ENCODE data around the gene CSH1.

Gene CSH1

DNA sequence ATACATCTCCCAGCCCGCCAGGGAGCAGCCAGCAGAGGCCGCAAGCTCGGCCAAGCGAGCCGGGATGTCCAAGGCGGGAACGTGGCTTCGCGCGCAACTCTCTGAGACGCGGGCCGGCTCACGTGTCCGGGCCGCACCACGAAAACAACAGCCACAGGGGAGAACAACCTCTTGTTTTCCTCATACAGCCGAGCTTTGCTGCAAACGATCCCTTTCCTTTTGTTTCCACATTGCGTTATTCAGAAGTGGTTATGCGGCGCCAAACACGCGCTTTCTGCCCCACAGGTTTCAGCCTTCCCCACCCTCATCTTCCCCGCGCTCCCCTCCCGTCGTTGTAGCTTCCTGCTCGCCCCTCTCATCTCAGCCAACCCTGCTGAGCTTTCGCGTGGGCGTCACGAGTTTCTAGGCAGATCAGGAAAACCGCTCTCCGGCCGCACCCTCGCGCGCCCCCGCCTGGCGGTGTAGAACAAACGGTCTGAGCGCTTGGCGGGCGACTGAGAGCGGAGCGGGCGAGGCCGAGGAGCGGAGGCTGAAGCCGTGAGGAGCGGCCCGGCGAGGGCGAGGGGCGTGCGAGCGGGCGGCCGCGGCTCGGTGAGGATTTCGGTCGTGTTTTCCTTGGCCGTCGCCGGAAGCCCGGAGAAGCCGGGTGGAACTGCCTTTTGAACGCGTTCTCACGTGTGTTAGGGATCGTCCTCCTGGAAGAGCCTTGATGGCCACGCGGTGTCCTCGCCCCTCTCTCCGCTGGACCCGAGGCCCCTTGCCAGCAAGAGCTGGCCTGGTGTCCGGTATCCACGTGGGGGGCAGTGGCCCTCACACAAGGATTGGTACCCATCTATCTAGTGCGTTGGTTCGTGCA is 47.3 kb downstream of the CSH1 start (continued):
- TF ChIP-seq, protein P1, sequence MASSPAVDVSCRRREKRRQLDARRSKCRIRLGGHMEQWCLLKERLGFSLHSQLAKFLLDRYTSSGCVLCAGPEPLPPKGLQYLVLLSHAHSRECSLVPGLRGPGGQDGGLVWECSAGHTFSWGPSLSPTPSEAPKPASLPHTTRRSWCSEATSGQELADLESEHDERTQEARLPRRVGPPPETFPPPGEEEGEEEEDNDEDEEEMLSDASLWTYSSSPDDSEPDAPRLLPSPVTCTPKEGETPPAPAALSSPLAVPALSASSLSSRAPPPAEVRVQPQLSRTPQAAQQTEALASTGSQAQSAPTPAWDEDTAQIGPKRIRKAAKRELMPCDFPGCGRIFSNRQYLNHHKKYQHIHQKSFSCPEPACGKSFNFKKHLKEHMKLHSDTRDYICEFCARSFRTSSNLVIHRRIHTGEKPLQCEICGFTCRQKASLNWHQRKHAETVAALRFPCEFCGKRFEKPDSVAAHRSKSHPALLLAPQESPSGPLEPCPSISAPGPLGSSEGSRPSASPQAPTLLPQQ (tag by site-specific recombination; IDR thresholded peaks at IDR 0.05) = peak; percentile 68
- TF ChIP-seq KLF9 (tag by site-specific recombination; IDR thresholded peaks at IDR 0.05; ENCODE audit: low read depth) = no peak
- TF ChIP-seq, protein P2, sequence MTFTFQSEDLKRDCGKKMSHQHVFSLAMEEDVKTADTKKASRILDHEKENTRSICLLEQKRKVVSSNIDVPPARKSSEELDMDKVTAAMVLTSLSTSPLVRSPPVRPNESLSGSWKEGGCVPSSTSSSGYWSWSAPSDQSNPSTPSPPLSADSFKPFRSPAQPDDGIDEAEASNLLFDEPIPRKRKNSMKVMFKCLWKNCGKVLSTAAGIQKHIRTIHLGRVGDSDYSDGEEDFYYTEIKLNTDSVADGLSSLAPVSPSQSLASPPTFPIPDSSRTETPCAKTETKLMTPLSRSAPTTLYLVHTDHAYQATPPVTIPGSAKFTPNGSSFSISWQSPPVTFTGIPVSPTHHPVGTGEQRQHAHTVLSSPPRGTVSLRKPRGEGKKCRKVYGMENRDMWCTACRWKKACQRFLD (tag by site-specific recombination; IDR thresholded peaks at IDR 0.05) = no peak
- TF ChIP-seq ZNF239 (tag by site-specific recombination; IDR thresholded peaks at IDR 0.05) = no peak
- no peak for TF ChIP-seq TRIM28 (IDR thresholded peaks at IDR 0.05; ENCODE audit: borderline replicate concordance, low read length)
- TF ChIP-seq ZNF174 (tag by site-specific recombination; IDR thresholded peaks at IDR 0.05) = 0 out of 2 replicates have a peak, but pooled peaks have one; percentile 25
- TF ChIP-seq, protein P3, sequence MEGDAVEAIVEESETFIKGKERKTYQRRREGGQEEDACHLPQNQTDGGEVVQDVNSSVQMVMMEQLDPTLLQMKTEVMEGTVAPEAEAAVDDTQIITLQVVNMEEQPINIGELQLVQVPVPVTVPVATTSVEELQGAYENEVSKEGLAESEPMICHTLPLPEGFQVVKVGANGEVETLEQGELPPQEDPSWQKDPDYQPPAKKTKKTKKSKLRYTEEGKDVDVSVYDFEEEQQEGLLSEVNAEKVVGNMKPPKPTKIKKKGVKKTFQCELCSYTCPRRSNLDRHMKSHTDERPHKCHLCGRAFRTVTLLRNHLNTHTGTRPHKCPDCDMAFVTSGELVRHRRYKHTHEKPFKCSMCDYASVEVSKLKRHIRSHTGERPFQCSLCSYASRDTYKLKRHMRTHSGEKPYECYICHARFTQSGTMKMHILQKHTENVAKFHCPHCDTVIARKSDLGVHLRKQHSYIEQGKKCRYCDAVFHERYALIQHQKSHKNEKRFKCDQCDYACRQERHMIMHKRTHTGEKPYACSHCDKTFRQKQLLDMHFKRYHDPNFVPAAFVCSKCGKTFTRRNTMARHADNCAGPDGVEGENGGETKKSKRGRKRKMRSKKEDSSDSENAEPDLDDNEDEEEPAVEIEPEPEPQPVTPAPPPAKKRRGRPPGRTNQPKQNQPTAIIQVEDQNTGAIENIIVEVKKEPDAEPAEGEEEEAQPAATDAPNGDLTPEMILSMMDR (tag by site-specific recombination; IDR thresholded peaks at IDR 0.05) = peak; percentile 24; the same call in 1 of the 2 replicates
- no peak for TF ChIP-seq ZNF121 (tag by site-specific recombination; IDR thresholded peaks at IDR 0.05)
- no peak for TF ChIP-seq ZNF621 (tag by site-specific recombination; IDR thresholded peaks at IDR 0.05)
- TF ChIP-seq ZNF24 (tag by site-specific recombination; IDR thresholded peaks at IDR 0.05) = no peak
- TF ChIP-seq ZNF660 (tag by site-specific recombination; IDR thresholded peaks at IDR 0.05) = no peak
- TF ChIP-seq, protein P4, sequence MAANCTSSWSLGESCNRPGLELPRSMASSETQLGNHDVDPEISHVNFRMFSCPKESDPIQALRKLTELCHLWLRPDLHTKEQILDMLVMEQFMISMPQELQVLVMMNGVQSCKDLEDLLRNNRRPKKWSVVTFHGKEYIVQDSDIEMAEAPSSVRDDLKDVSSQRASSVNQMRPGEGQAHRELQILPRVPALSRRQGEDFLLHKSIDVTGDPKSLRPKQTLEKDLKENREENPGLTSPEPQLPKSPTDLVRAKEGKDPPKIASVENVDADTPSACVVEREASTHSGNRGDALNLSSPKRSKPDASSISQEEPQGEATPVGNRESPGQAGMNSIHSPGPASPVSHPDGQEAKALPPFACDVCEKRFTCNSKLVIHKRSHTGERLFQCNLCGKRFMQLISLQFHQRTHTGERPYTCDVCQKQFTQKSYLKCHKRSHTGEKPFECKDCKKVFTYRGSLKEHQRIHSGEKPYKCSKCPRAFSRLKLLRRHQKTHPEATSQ (tag by site-specific recombination; IDR thresholded peaks at IDR 0.05) = no peak
- no peak for TF ChIP-seq ZNF776 (tag by site-specific recombination; IDR thresholded peaks at IDR 0.05; ENCODE audit: borderline replicate concordance)
- TF ChIP-seq ZNF112 (tag by site-specific recombination; IDR thresholded peaks at IDR 0.05) = no peak
- no peak for TF ChIP-seq ZNF510 (tag by site-specific recombination; IDR thresholded peaks at IDR 0.05; ENCODE audit: insufficient replicate concordance)
- peak; percentile 48; the same call in 1 of the 2 replicates for TF ChIP-seq ZBTB48 (tag by site-specific recombination; IDR thresholded peaks at IDR 0.05)
- 0 out of 2 replicates have a peak, but pooled peaks have one; percentile 29 for TF ChIP-seq ZNF394 (tag by site-specific recombination; IDR thresholded peaks at IDR 0.05; ENCODE audit: borderline replicate concordance)
- no peak for TF ChIP-seq ZFP3 (tag by site-specific recombination; IDR thresholded peaks at IDR 0.05; ENCODE audit: low read depth)
- TF ChIP-seq FEZF1 (tag by site-specific recombination; IDR thresholded peaks at IDR 0.05) = no peak
- TF ChIP-seq, protein P5, sequence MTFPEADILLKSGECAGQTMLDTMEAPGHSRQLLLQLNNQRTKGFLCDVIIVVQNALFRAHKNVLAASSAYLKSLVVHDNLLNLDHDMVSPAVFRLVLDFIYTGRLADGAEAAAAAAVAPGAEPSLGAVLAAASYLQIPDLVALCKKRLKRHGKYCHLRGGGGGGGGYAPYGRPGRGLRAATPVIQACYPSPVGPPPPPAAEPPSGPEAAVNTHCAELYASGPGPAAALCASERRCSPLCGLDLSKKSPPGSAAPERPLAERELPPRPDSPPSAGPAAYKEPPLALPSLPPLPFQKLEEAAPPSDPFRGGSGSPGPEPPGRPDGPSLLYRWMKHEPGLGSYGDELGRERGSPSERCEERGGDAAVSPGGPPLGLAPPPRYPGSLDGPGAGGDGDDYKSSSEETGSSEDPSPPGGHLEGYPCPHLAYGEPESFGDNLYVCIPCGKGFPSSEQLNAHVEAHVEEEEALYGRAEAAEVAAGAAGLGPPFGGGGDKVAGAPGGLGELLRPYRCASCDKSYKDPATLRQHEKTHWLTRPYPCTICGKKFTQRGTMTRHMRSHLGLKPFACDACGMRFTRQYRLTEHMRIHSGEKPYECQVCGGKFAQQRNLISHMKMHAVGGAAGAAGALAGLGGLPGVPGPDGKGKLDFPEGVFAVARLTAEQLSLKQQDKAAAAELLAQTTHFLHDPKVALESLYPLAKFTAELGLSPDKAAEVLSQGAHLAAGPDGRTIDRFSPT (tag by site-specific recombination; IDR thresholded peaks at IDR 0.05) = no peak

Measured in HEK293 (cell line).